ENCODE results near the gene SCFD2.
"Not testable (repeated sequence)": the region's sequence is repeated elsewhere in the genome, so short reads cannot be mapped to it uniquely, and the experiment has no call there.

Gene SCFD2

GRCh38 chr4:53094040-53094439, 271.8 kb downstream of the SCFD2 start:
- no peak for DNase-seq

GRCh38 chr4:53089936-53090729, 275.7 kb downstream of the SCFD2 start:
- DNase-seq: peak; percentile 71

GRCh38 chr4:53088152-53088551, 277.7 kb downstream of the SCFD2 start:
- no peak for DNase-seq

- no peak for DNase-seq
These were observed 289.4 kb downstream of the SCFD2 start for GRCh38 chr4:53076374-53076958.

- no peak for DNase-seq
These were observed 290.6 kb downstream of the SCFD2 start for GRCh38 chr4:53075162-53075785.

- DNase-seq: peak; percentile 10
These were observed 297.0 kb downstream of the SCFD2 start for GRCh38 chr4:53068755-53069330.

- DNase-seq: no peak
These were observed 298.6 kb downstream of the SCFD2 start for GRCh38 chr4:53067125-53067802.

GRCh38 chr4:53066155-53066554, 299.7 kb downstream of the SCFD2 start:
- DNase-seq: no peak

GRCh38 chr4:53064609-53065008, 301.3 kb downstream of the SCFD2 start:
- DNase-seq: no peak

- DNase-seq: no peak
These were observed 304.6 kb downstream of the SCFD2 start for GRCh38 chr4:53061091-53061850.

GRCh38 chr4:53060278-53060677, 305.6 kb downstream of the SCFD2 start:
- no peak for DNase-seq

- DNase-seq: no peak
These were observed 306.0 kb downstream of the SCFD2 start for GRCh38 chr4:53059871-53060270.

GRCh38 chr4:53059256-53059655, 306.6 kb downstream of the SCFD2 start:
- DNase-seq: no peak

- no peak for DNase-seq
These were observed 308.2 kb downstream of the SCFD2 start for GRCh38 chr4:53057679-53058078.

GRCh38 chr4:53057108-53057507, 308.8 kb downstream of the SCFD2 start:
- DNase-seq: not testable (repeated sequence)

GRCh38 chr4:53055716-53056403, 310.0 kb downstream of the SCFD2 start:
- no peak for DNase-seq

- peak; percentile 93 for DNase-seq
These were observed 310.6 kb downstream of the SCFD2 start for GRCh38 chr4:53055274-53055673.

- DNase-seq: no peak
These were observed 315.5 kb downstream of the SCFD2 start for GRCh38 chr4:53050361-53050774.

- DNase-seq: no peak
These were observed 316.3 kb downstream of the SCFD2 start for GRCh38 chr4:53049528-53049927.

GRCh38 chr4:53044651-53044960, 321.3 kb downstream of the SCFD2 start:
- DNase-seq: peak; percentile 23

- DNase-seq: no peak
These were observed 321.8 kb downstream of the SCFD2 start for GRCh38 chr4:53043891-53044650.

All from fibroblast of skin of right quadriceps (primary cell).